IMR-90 (cell line): ENCODE data around the gene PRR23E. TPM values are rescaled to one million over a fixed set of nuclear protein-coding genes. Genes with fewer than 3 reads are reported as not detected.

Source experiments
- ATAC-seq: fragments of 200-7000 bp; cut with Tn5 transposase; 2 replicates; pipeline ENCODE4 v1.9.1; 2020; ENCODE audit warnings: low read depth, mild to moderate bottlenecking, moderate library complexity
- BruUV-seq: library from RNA; stranded (reverse); fragments of 400-500 nt; replicated peaks from 2 replicates; lab custom pipeline; 2021; lab: Mats Ljungman, UMichigan
- CTCF ChIA-PET: fragments of 300-600 bp; formaldehyde crosslinking; extraction: SDS; loops from one replicate; lab custom pipeline; 2021; ENCODE audit warnings: antibody characterized with exemption; lab: Yijun Ruan, JAX
- POLR2A ChIA-PET: fragments of 300-600 bp; sonication (Branson Sonifier 250); formaldehyde crosslinking; loops from one replicate; lab custom pipeline; 2022; ENCODE audit warnings: antibody characterized with exemption; ENCODE audit not compliant: unreplicated experiment; lab: Charles Lee
- DNase-seq: peaks from one replicate; pipeline ENCODE4 v3.0.0; 2013
- H2AFZ ChIP-seq: replicated peaks from 2 replicates; pipeline ENCODE3; 2013; ENCODE audit warnings: low read length, mild to moderate bottlenecking; ENCODE audit not compliant: poor library complexity
- H2AK5ac ChIP-seq: 2 replicates; pipeline ENCODE4 v1.6.1; 2013; ENCODE audit warnings: low read depth, low read length, inconsistent platforms
- H2AK9ac ChIP-seq: replicated peaks from 2 replicates; pipeline ENCODE3; 2013; ENCODE audit warnings: mild to moderate bottlenecking, low read depth, low read length, moderate library complexity; ENCODE audit not compliant: poor library complexity
- H2BK120ac ChIP-seq: 2 replicates; pipeline ENCODE4 v1.6.1; 2013; ENCODE audit warnings: low read depth, low read length, inconsistent platforms
- H2BK15ac ChIP-seq: 3 replicates; pipeline ENCODE4 v1.6.1; 2013; ENCODE audit warnings: low read depth, low read length, inconsistent platforms
- H2BK20ac ChIP-seq: 2 replicates; pipeline ENCODE4 v1.6.1; 2013; ENCODE audit warnings: low read depth, mild to moderate bottlenecking, inconsistent platforms, low read length, moderate library complexity
- H2BK5ac ChIP-seq: 2 replicates; pipeline ENCODE4 v1.6.1; 2013; ENCODE audit warnings: mild to moderate bottlenecking, low read depth, low read length, inconsistent platforms; ENCODE audit not compliant: poor library complexity, severe bottlenecking
- H3K14ac ChIP-seq: replicated peaks from 2 replicates; pipeline ENCODE4 v1.6.1; 2013; ENCODE audit warnings: low read depth, low read length, inconsistent platforms
- H3K18ac ChIP-seq: 2 replicates; pipeline ENCODE4 v1.6.1; 2013; ENCODE audit warnings: low read depth, low read length, control low read depth
- H3K23ac ChIP-seq: 2 replicates; pipeline ENCODE4 v1.6.1; 2013; ENCODE audit warnings: low read depth, low read length, inconsistent platforms
- H3K27ac ChIP-seq: 2 replicates; pipeline ENCODE4 v1.5.1; 2013; ENCODE audit warnings: mild to moderate bottlenecking, control low read depth, low read length; ENCODE audit not compliant: insufficient read depth
- H3K27me3 ChIP-seq: 2 replicates; pipeline ENCODE4 v1.6.1; 2013; ENCODE audit warnings: low read length; ENCODE audit not compliant: control insufficient read depth, insufficient read depth
- H3K36me3 ChIP-seq: 2 replicates; pipeline ENCODE4 v1.6.1; 2013; ENCODE audit warnings: low read length, mixed read lengths; ENCODE audit not compliant: control insufficient read depth, insufficient read depth
- H3K4ac ChIP-seq: 2 replicates; pipeline ENCODE4 v1.6.1; 2013; ENCODE audit warnings: low read depth, low read length, inconsistent platforms
- H3K4me1 ChIP-seq: 2 replicates; pipeline ENCODE4 v1.6.1; 2013; ENCODE audit warnings: low read length, mixed read lengths; ENCODE audit not compliant: control insufficient read depth, insufficient read depth
- H3K4me2 ChIP-seq: 2 replicates; pipeline ENCODE4 v1.6.1; 2013; ENCODE audit warnings: low read depth, mild to moderate bottlenecking, control low read depth, low read length, moderate library complexity
- H3K4me3 ChIP-seq: 2 replicates; pipeline ENCODE4 v1.5.1; 2013; ENCODE audit warnings: low read depth, mild to moderate bottlenecking, control low read depth, low read length, moderate library complexity; ENCODE audit not compliant: insufficient read depth
- H3K56ac ChIP-seq: 2 replicates; pipeline ENCODE4 v1.6.1; 2013; ENCODE audit warnings: low read length, inconsistent platforms; ENCODE audit not compliant: insufficient read depth; ENCODE audit errors: extremely low read depth
- H3K79me1 ChIP-seq, 2 experiments: 2 replicates each; pipeline ENCODE4 v1.6.1; 2013; ENCODE audit warnings: low read length in 2 of 2, inconsistent platforms in 1 of 2, low read depth in 1 of 2
- H3K9ac ChIP-seq: 2 replicates; pipeline ENCODE4 v1.6.1; 2013; ENCODE audit warnings: low read depth, low read length, control low read depth
- H3K9me1 ChIP-seq: 2 replicates; pipeline ENCODE4 v1.6.1; 2013; ENCODE audit warnings: low read length, inconsistent platforms; ENCODE audit not compliant: insufficient read depth
- H3K9me3 ChIP-seq: 2 replicates; pipeline ENCODE4 v1.6.1; 2013; ENCODE audit warnings: low read length; ENCODE audit not compliant: control insufficient read depth, insufficient read depth
- H4K20me1 ChIP-seq: 2 replicates; pipeline ENCODE4 v1.6.1; 2013; ENCODE audit warnings: low read length, inconsistent platforms; ENCODE audit not compliant: insufficient read depth
- H4K5ac ChIP-seq: 2 replicates; pipeline ENCODE4 v1.6.1; 2013; ENCODE audit warnings: mild to moderate bottlenecking, low read depth, low read length, control low read depth
- H4K8ac ChIP-seq, 2 experiments: 2 replicates each; pipeline ENCODE4 v1.6.1; 2013; ENCODE audit warnings: low read depth in 2 of 2, low read length in 2 of 2, control low read depth in 1 of 2, inconsistent platforms in 1 of 2
- H4K91ac ChIP-seq: 2 replicates; pipeline ENCODE4 v1.6.1; 2013; ENCODE audit warnings: low read depth, low read length, inconsistent platforms; ENCODE audit not compliant: insufficient read depth
- BHLHE40 ChIP-seq: fragments of 150-350 bp; IDR thresholded peaks from 2 replicates; pipeline ENCODE4 v1.6.1; 2016; ENCODE audit warnings: mild to moderate bottlenecking, low read depth, low read length
- CEBPB ChIP-seq: IDR thresholded peaks from 2 replicates; pipeline ENCODE4 v1.6.1; 2012; ENCODE audit warnings: low read depth, low read length, improper control_type of control experiment
- CTCF ChIP-seq: conservative IDR thresholded peaks from 2 replicates; pipeline ENCODE4 v1.5.1; 2012; ENCODE audit warnings: mild to moderate bottlenecking, low read depth, low read length, improper control_type of control experiment
- MAFK ChIP-seq: IDR thresholded peaks from 2 replicates; pipeline ENCODE4 v1.6.1; 2012; ENCODE audit warnings: low read depth, low read length, improper control_type of control experiment
- MXI1 ChIP-seq: IDR thresholded peaks from 2 replicates; pipeline ENCODE4 v1.6.1; 2012; ENCODE audit warnings: low read depth, mild to moderate bottlenecking, low read length, moderate library complexity, borderline replicate concordance
- NFE2L2 ChIP-seq: fragments of 150-350 bp; IDR thresholded peaks from 2 replicates; pipeline ENCODE4 v1.6.1; 2016; ENCODE audit warnings: low read depth, mild to moderate bottlenecking, low read length
- POLR2A ChIP-seq: IDR thresholded peaks from 2 replicates; pipeline ENCODE4 v1.6.1; 2012; ENCODE audit warnings: mild to moderate bottlenecking, low read depth, low read length
- RAD21 ChIP-seq: IDR thresholded peaks from 2 replicates; pipeline ENCODE4 v1.6.1; 2012; ENCODE audit warnings: low read length, improper control_type of control experiment
- RFX5 ChIP-seq: IDR thresholded peaks from 2 replicates; pipeline ENCODE4 v1.8.0; 2012; ENCODE audit warnings: low read depth, mild to moderate bottlenecking, low read length, moderate library complexity
- SMC3 ChIP-seq: fragments of 150-350 bp; IDR thresholded peaks from 2 replicates; pipeline ENCODE4 v1.6.1; 2016; ENCODE audit warnings: low read depth, mild to moderate bottlenecking, antibody characterized with exemption, low read length, moderate library complexity
- USF2 ChIP-seq: fragments of 150-350 bp; IDR thresholded peaks from 2 replicates; pipeline ENCODE4 v1.6.1; 2017; ENCODE audit warnings: mild to moderate bottlenecking, antibody characterized with exemption, low read length, low read depth
- WGBS, 2 experiments: methylation state at CpG; one replicate each; pipeline versions ENCODE4 v1.1.5 to v1.1.7; 2013; ENCODE audit warnings: missing lambda C conversion rate in 2 of 2; ENCODE audit not compliant: insufficient read length in 1 of 2; ENCODE audit errors: extremely low coverage in 2 of 2; 5-methylcytosine and 5-hydroxymethylcytosine counted together
- dilution Hi-C: fragments of 300-500 bp; cut with HindIII; formaldehyde crosslinking; loops from one replicate; pipeline ENCODE4 v1.14.3; 2018; ENCODE audit warnings: low sequenced_read_pairs; ENCODE audit not compliant: unreplicated experiment
- in situ Hi-C: fragments of 300-500 bp; cut with MboI; formaldehyde crosslinking; loops from 3 replicates; pipeline ENCODE4 v1.14.3; 2019; ENCODE audit warnings: low sequenced_read_pairs, inconsistent platforms, mixed read lengths
- intact Hi-C: fragments of 100-400 bp; cut with micrococcal nuclease; formaldehyde crosslinking; loops from 2 replicates; pipeline ENCODE4 v1.10.0; 2022
- polyA plus RNA-seq, 3 experiments: library from polyadenylated mRNA; depleted of rRNA; stranded (reverse); fragments of >200 nt; gene quantifications; 2 replicates each; pipeline ENCODE4 v1.2.3, GENCODE V29; 2012; ENCODE audit warnings: low replicate concordance in 1 of 3
- total RNA-seq: library from RNA; depleted of rRNA; stranded (reverse); fragments of >200 nt; gene quantifications from 2 replicates; pipeline ENCODE4 v1.2.3, GENCODE V29; 2012

PRR23E gene
- total and polyA plus RNA-seq, 2 of the 4 experiments (the other 2 are of a cell fraction) = not detected

GRCh38 chr3:127143172-127143571 lies 49.8 kb upstream of the PRR23E start:
- no peak overlapping the region for H4K8ac ChIP-seq
- DNase-seq (no peak), ATAC-seq (no peak)
- no peak overlapping the region for H3K9ac ChIP-seq
- H2BK5ac ChIP-seq = no peak overlapping the region
- no peak overlapping the region for H3K4ac ChIP-seq
- H3K27me3 ChIP-seq = peaks cover 13% of the 10 kb centered on the region
- H3K9me3 ChIP-seq = 0 out of 2 replicates have a peak, but pooled peaks cover 3% of the 10 kb centered on the region
- no peak overlapping the region for H3K14ac ChIP-seq
- H3K18ac ChIP-seq = no peak overlapping the region
- H3K23ac ChIP-seq = no peak overlapping the region
- no peaks in the 10 kb centered on the region for H4K20me1 ChIP-seq
- no peak overlapping the region for H4K91ac ChIP-seq
- H3K9me1 ChIP-seq = no peaks in the 10 kb centered on the region
- H3K79me1 ChIP-seq = no peaks in the 10 kb centered on the region
- no peak overlapping the region for H4K5ac ChIP-seq
- H3K56ac ChIP-seq = no peak overlapping the region
- in situ Hi-C loops (no loop called here), intact Hi-C loops (no loop called here), dilution Hi-C loops (no loop called here)
- H3K4me1 ChIP-seq = no peaks in the 10 kb centered on the region; the same call in 1 of the 2 replicates
- no peak for TF ChIP-seq CEBPB
- no peak for TF ChIP-seq RFX5
- no peak for TF ChIP-seq MAFK
- TF ChIP-seq USF2 = no peak
- TF ChIP-seq RAD21 = no peak
- TF ChIP-seq POLR2A = no peak
- no peak for TF ChIP-seq NFE2L2
- TF ChIP-seq SMC3 = no peak
- no peak for TF ChIP-seq MXI1
- TF ChIP-seq BHLHE40 = no peak
- TF ChIP-seq CTCF = no peak
- no peak overlapping the region for H3K4me3 ChIP-seq
- H2AK9ac ChIP-seq = no peak overlapping the region
- H2BK15ac ChIP-seq = no peak overlapping the region
- H3K4me2 ChIP-seq = no peak overlapping the region
- POLR2A ChIA-PET = no interaction called here
- H2AK5ac ChIP-seq = no peak overlapping the region
- H2BK20ac ChIP-seq = no peak overlapping the region
- BruUV-seq = no TSS peak
- CTCF ChIA-PET = interaction anchor here (0.7 kb wide), 1 partner anchor 683 kb away, joined by 4 read pairs; no protein-coding TSS in a partner anchor
- H3K36me3 ChIP-seq = no peaks in the 10 kb centered on the region
- H3K27ac ChIP-seq = no peak overlapping the region
- no peak overlapping the region for H2AFZ ChIP-seq
- no peak overlapping the region for H2BK120ac ChIP-seq
- no CpG with 5 or more reads among the region's 2 CpGs for WGBS, 2 experiments
